NCI-H146 (cell line): ENCODE data around the gene MTIF3.

Source experiments
- DNase-seq: peaks from one replicate; lab custom pipeline; 2025; lab: John Stamatoyannopoulos, UW

Gene MTIF3

GRCh38 chr13:27455331-27455855 lies 5.0 kb upstream of the MTIF3 start:
- DNase-seq, result peak; percentile 72

- peak; percentile 82 for DNase-seq
These were observed 632 bp upstream of the MTIF3 start for GRCh38 chr13:27450921-27451471.

- peak; percentile 24 for DNase-seq
These were observed 1.2 kb downstream of the MTIF3 start for GRCh38 chr13:27449081-27449603.

GRCh38 chr13:27448308-27448707 lies 2.1 kb downstream of the MTIF3 start:
- no peak for DNase-seq

- DNase-seq, result no peak
These were observed 3.3 kb downstream of the MTIF3 start for GRCh38 chr13:27446986-27447583.

GRCh38 chr13:27442797-27443196 lies 7.6 kb downstream of the MTIF3 start:
- no peak for DNase-seq

- DNase-seq, result no peak
These were observed 8.2 kb downstream of the MTIF3 start for GRCh38 chr13:27442071-27442647.

- DNase-seq, result no peak
These were observed 10.0 kb downstream of the MTIF3 start for GRCh38 chr13:27440408-27440807.

- DNase-seq, result no peak
These were observed 13.2 kb downstream of the MTIF3 start for GRCh38 chr13:27437126-27437525.

- no peak for DNase-seq
These were observed 17.7 kb downstream of the MTIF3 start for GRCh38 chr13:27432611-27433210.

- DNase-seq, result no peak
These were observed 18.2 kb downstream of the MTIF3 start for GRCh38 chr13:27432180-27432579.

GRCh38 chr13:27428160-27428559 lies 22.2 kb downstream of the MTIF3 start:
- no peak for DNase-seq

- no peak for DNase-seq
These were observed 22.7 kb downstream of the MTIF3 start for GRCh38 chr13:27427641-27428040.

GRCh38 chr13:27425918-27426630 lies 24.3 kb downstream of the MTIF3 start:
- peak; percentile 56 for DNase-seq

GRCh38 chr13:27425158-27425917 lies 25.0 kb downstream of the MTIF3 start:
- peak; percentile 30 for DNase-seq

GRCh38 chr13:27424246-27425157 lies 25.9 kb downstream of the MTIF3 start, which contains the start of gene GTF3A:
Gene GTF3A, plus strand, starts transcription at chr13:27424619.
- DNase-seq, result peak; percentile 82

- no peak for DNase-seq
These were observed 27.0 kb downstream of the MTIF3 start for GRCh38 chr13:27423333-27423732.

GRCh38 chr13:27421101-27421871 lies 29.1 kb downstream of the MTIF3 start:
- no peak for DNase-seq

- DNase-seq, result no peak
These were observed 31.0 kb downstream of the MTIF3 start for GRCh38 chr13:27419328-27419727.

- DNase-seq, result no peak
These were observed 35.2 kb downstream of the MTIF3 start for GRCh38 chr13:27415116-27415515.
